Activated CD4-positive, alpha-beta T cell treated with anti-CD3 and anti-CD28 coated beads for 36 hours (primary cell): ENCODE data around the gene CSRNP3. TPM values are rescaled to one million over a fixed set of nuclear protein-coding genes. Genes with fewer than 3 reads are reported as not detected.

Experiments used
- ATAC-seq: fragments of 200-7000 bp; cut with Tn5 transposase; one replicate; pipeline ENCODE4 v1.10.0; 2021; ENCODE audit warnings: mild to moderate bottlenecking, moderate library complexity
- CTCF ChIA-PET: fragments of 350-600 bp; sonication (Branson Sonifier 250); formaldehyde crosslinking; loops from one replicate; lab custom pipeline; 2021; ENCODE audit warnings: antibody characterized with exemption; lab: Charles Lee
- POLR2A ChIA-PET: fragments of 350-600 bp; sonication (Branson Sonifier 250); formaldehyde crosslinking; loops from one replicate; lab custom pipeline; 2021; ENCODE audit warnings: antibody characterized with exemption, inconsistent platforms; lab: Charles Lee
- DNase-seq: peaks from one replicate; pipeline ENCODE4 v3.0.0-alpha.2; 2020
- H3K27ac Mint-ChIP-seq: one replicate; pipeline ENCODE4 v1.8.0; 2021; ENCODE audit warnings: mixed read lengths
- H3K27me3 Mint-ChIP-seq: one replicate; pipeline ENCODE4 v1.8.0; 2021; ENCODE audit warnings: mixed read lengths
- H3K36me3 Mint-ChIP-seq: one replicate; pipeline ENCODE4 v1.8.0; 2021; ENCODE audit warnings: low read depth, mixed read lengths
- H3K4me1 Mint-ChIP-seq: one replicate; pipeline ENCODE4 v1.8.0; 2021; ENCODE audit warnings: mixed read lengths
- H3K4me3 Mint-ChIP-seq: one replicate; pipeline ENCODE4 v1.8.0; 2021; ENCODE audit warnings: mild to moderate bottlenecking, moderate library complexity, mixed read lengths
- H3K9me3 Mint-ChIP-seq: one replicate; pipeline ENCODE4 v1.8.0; 2021; ENCODE audit warnings: low read depth, mixed read lengths
- intact Hi-C, 2 experiments: fragments of 100-400 bp; cut with DNase I in 1 of 2; cut with micrococcal nuclease in 1 of 2; formaldehyde crosslinking; loops; one replicate each; pipeline versions ENCODE4 v1.14.2 to v1.15.1; 2022 to 2024; cut with DNase I, micrococcal nuclease
- total RNA-seq, 2 experiments: library from RNA; stranded (reverse); gene quantifications; one replicate each; pipeline ENCODE4 v1.2.3, GENCODE V29; 2021

CSRNP3 gene, protein sequence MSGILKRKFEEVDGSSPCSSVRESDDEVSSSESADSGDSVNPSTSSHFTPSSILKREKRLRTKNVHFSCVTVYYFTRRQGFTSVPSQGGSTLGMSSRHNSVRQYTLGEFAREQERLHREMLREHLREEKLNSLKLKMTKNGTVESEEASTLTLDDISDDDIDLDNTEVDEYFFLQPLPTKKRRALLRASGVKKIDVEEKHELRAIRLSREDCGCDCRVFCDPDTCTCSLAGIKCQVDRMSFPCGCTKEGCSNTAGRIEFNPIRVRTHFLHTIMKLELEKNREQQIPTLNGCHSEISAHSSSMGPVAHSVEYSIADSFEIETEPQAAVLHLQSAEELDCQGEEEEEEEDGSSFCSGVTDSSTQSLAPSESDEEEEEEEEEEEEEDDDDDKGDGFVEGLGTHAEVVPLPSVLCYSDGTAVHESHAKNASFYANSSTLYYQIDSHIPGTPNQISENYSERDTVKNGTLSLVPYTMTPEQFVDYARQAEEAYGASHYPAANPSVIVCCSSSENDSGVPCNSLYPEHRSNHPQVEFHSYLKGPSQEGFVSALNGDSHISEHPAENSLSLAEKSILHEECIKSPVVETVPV
- total RNA-seq: not detected

GRCh38 chr2:165469417-165469816 lies at the start of gene CSRNP3:
Gene CSRNP3 (plus strand): TSS chr2:165469698. CDS start chr2:165595066, 125,368 bp downstream.
- no peak within 1 kb of the TSS for H3K4me3 Mint-ChIP-seq
- no peaks in the 10 kb centered on the region for H3K27me3 Mint-ChIP-seq
- H3K36me3 Mint-ChIP-seq: no peaks in the 10 kb centered on the region
- no peak for ATAC-seq
- ChIA-PET CTCF (no interaction called here), POLR2A (interaction anchor here (0.7 kb wide), 1 partner anchor 12 kb away, joined by 4 read pairs; no protein-coding TSS in a partner anchor)
- intact Hi-C loops: no loop called here
- DNase-seq: no peak
- H3K4me1 Mint-ChIP-seq: no peaks in the 10 kb centered on the region
- no peaks in the 10 kb centered on the region for H3K9me3 Mint-ChIP-seq
- H3K27ac Mint-ChIP-seq: no peak within 1 kb of the TSS

GRCh38 chr2:165420231-165420630 lies 49.3 kb upstream of the CSRNP3 start:
- POLR2A ChIA-PET: no interaction called here
- CTCF ChIA-PET: no interaction called here
- intact Hi-C loops: no loop called here

GRCh38 chr2:165423081-165423480 lies 46.4 kb upstream of the CSRNP3 start:
- no peak overlapping the region for H3K4me3 Mint-ChIP-seq
- H3K36me3 Mint-ChIP-seq: no peaks in the 10 kb centered on the region
- no peak overlapping the region for H3K27ac Mint-ChIP-seq
- H3K9me3 Mint-ChIP-seq: no peaks in the 10 kb centered on the region
- intact Hi-C loops: no loop called here
- ATAC-seq: no peak
- no peak for DNase-seq
- no peaks in the 10 kb centered on the region for H3K4me1 Mint-ChIP-seq
- POLR2A ChIA-PET: no interaction called here
- CTCF ChIA-PET: no interaction called here
- peaks cover 6% of the 10 kb centered on the region for H3K27me3 Mint-ChIP-seq

More at GRCh38 chr2:165420231-165420630, 49.3 kb upstream of the CSRNP3 start:
- Mint-ChIP-seq H3K9me3 (peaks cover 10% of the 10 kb centered on the region), H3K27ac (no peak overlapping the region), H3K4me3 (no peak overlapping the region), H3K4me1 (no peaks in the 10 kb centered on the region), H3K36me3 (no peaks in the 10 kb centered on the region), H3K27me3 (peaks cover 6% of the 10 kb centered on the region)
- DNase-seq (no peak), ATAC-seq (no peak)

DNA sequence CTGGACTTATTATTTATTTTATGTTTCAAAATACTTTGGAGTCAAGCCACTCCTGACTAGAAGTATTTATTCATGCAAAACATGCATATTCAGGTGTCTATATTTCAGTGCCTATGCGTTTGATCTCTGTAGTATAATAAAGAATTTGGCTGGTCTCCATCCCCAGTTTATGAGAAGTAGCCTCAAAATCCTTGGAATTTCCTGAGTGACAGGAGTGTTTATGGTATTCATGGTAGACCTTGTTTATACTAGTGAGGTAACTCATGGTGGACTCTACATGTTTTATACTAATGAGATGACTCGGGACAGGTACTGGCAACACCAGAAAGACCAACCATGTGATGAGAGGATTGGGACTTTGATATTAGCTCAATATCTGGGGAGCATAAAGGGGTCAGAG lies 43.9 kb upstream of the CSRNP3 start:
- ChIA-PET CTCF (interaction anchor here (0.7 kb wide), 1 partner anchor 22 kb away, joined by 4 read pairs; no protein-coding TSS in a partner anchor), POLR2A (no interaction called here)
- DNase-seq (no peak), ATAC-seq (no peak)
- intact Hi-C loops: no loop called here
- Mint-ChIP-seq H3K4me1 (no peaks in the 10 kb centered on the region), H3K27ac (no peak overlapping the region), H3K36me3 (no peaks in the 10 kb centered on the region), H3K9me3 (no peaks in the 10 kb centered on the region), H3K4me3 (no peak overlapping the region), H3K27me3 (no peaks in the 10 kb centered on the region)

DNA sequence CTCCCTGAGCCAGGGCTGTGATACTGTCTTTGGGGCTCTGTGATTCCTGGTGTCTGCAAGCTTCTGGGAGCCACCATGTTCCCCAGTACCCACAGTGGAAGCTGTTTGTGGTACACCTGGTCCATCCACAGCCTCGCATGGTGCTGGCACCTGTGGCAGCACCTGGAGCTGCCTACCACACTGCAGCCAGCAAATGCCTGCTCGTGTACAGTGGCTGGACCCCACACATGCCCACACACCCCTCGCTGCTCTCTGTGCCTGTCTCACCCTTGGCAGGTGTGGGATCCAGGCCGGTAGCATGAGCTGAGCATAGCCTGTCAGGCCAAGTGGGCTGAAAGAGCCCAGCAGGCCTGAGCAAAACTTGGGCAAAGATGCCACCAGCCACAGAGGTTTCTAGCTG lies 41.8 kb upstream of the CSRNP3 start:
- intact Hi-C loops: no loop called here
- no peak overlapping the region for H3K4me3 Mint-ChIP-seq
- H3K9me3 Mint-ChIP-seq: no peaks in the 10 kb centered on the region
- ATAC-seq (no peak), DNase-seq (no peak)
- no peaks in the 10 kb centered on the region for H3K27me3 Mint-ChIP-seq
- H3K4me1 Mint-ChIP-seq: no peaks in the 10 kb centered on the region
- ChIA-PET CTCF (interaction anchor here (0.6 kb wide), 2 partner anchors 19 to 128 kb away, joined by 3 read pairs; no protein-coding TSS in a partner anchor), POLR2A (no interaction called here)
- H3K36me3 Mint-ChIP-seq: no peaks in the 10 kb centered on the region
- H3K27ac Mint-ChIP-seq: no peak overlapping the region

- no peaks in the 10 kb centered on the region for H3K27me3 Mint-ChIP-seq
- ChIA-PET CTCF (no interaction called here), POLR2A (no interaction called here)
- ATAC-seq (no peak), DNase-seq (no peak)
- H3K9me3 Mint-ChIP-seq: no peaks in the 10 kb centered on the region
- no peak overlapping the region for H3K4me3 Mint-ChIP-seq
- intact Hi-C loops: no loop called here
- H3K4me1 Mint-ChIP-seq: no peaks in the 10 kb centered on the region
- no peak overlapping the region for H3K27ac Mint-ChIP-seq
- no peaks in the 10 kb centered on the region for H3K36me3 Mint-ChIP-seq
Observed at GRCh38 chr2:165428926-165429325, 40.6 kb upstream of the CSRNP3 start.

DNA sequence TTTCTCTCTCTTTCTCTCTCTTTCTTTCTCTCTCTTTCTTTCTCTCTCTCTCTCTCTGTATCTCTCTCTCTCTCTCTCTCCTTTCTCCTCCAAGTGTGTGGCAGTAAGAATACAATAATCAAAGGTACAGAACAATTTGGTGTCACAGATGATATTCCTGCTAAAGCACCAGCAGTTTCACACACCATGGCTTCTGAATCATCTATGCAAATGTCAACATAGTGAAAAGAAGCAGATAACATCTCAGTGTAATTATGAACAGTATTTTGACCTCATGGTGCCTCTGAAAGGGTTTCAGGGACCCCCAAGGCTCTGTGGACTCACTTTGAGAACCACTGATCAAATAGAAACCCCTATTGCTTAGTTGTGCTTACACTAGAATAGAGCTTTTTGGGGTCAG lies 38.5 kb upstream of the CSRNP3 start:
- Mint-ChIP-seq H3K9me3 (no peaks in the 10 kb centered on the region), H3K4me1 (no peaks in the 10 kb centered on the region), H3K27ac (no peak overlapping the region), H3K4me3 (no peak overlapping the region), H3K27me3 (no peaks in the 10 kb centered on the region), H3K36me3 (no peaks in the 10 kb centered on the region)
- POLR2A ChIA-PET: no interaction called here
- no peak for ATAC-seq
- no peak for DNase-seq
- intact Hi-C loops: no loop called here
- CTCF ChIA-PET: no interaction called here

DNA sequence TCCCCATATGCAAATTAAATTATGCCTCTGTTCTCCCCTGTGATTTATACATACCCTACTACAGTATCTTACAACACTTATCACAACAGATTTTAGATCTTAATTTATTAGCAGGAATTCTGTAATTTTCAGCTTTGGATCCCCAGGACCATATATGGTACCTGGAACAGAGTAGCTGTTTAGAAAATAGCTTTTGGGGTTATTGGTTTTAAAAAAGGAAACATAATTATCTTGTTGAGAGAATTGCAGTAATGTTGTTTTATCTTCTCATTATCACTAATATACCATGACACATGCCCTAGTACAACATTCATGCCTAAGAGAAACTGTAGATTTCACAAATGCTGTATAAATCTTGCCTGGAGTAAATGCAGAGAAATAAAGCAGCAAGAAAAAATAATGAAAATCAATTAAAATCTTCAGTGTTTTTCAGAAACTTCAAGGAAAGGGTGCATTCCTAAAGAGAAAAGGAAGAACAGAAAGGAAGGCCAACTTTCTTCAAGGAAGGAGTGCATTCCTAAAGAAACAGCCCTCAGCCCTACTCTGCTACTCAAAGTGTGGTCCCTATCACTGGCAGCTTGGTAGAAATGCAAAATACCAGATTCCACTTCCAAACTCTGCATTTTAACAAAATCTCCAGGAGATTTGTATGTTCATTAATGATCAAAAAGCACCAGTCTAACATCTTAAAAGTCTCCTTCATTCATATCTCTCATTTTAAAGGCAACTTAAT lies 37.1 kb upstream of the CSRNP3 start:
- Mint-ChIP-seq H3K27me3 (no peaks in the 10 kb centered on the region), H3K4me1 (peaks cover 1% of the 10 kb centered on the region), H3K4me3 (no peak overlapping the region), H3K27ac (no peak overlapping the region), H3K9me3 (no peaks in the 10 kb centered on the region), H3K36me3 (no peaks in the 10 kb centered on the region)
- ATAC-seq (no peak), DNase-seq (no peak)
- ChIA-PET CTCF (no interaction called here), POLR2A (no interaction called here)
- intact Hi-C loops: no loop called here

GRCh38 chr2:165434865-165435496 lies 34.5 kb upstream of the CSRNP3 start:
- intact Hi-C loops: no loop called here
- ATAC-seq (no peak), DNase-seq (no peak)
- no peaks in the 10 kb centered on the region for H3K36me3 Mint-ChIP-seq
- no peaks in the 10 kb centered on the region for H3K27me3 Mint-ChIP-seq
- no peaks in the 10 kb centered on the region for H3K9me3 Mint-ChIP-seq
- H3K27ac Mint-ChIP-seq: no peak overlapping the region
- H3K4me1 Mint-ChIP-seq: peaks cover 6% of the 10 kb centered on the region
- POLR2A ChIA-PET: no interaction called here
- no peak overlapping the region for H3K4me3 Mint-ChIP-seq
- CTCF ChIA-PET: no interaction called here

- H3K4me1 Mint-ChIP-seq: peaks cover 12% of the 10 kb centered on the region
- no peak for ATAC-seq
- POLR2A ChIA-PET: no interaction called here
- H3K27me3 Mint-ChIP-seq: no peaks in the 10 kb centered on the region
- no peaks in the 10 kb centered on the region for H3K9me3 Mint-ChIP-seq
- intact Hi-C loops: no loop called here
- H3K36me3 Mint-ChIP-seq: no peaks in the 10 kb centered on the region
- no peak overlapping the region for H3K27ac Mint-ChIP-seq
- no peak for DNase-seq
- CTCF ChIA-PET: interaction anchor here (1.4 kb wide), 1 partner anchor 29 kb away, joined by 6 read pairs; no protein-coding TSS in a partner anchor
- H3K4me3 Mint-ChIP-seq: no peak overlapping the region
Observed at GRCh38 chr2:165435611-165436010, 33.9 kb upstream of the CSRNP3 start.

DNA sequence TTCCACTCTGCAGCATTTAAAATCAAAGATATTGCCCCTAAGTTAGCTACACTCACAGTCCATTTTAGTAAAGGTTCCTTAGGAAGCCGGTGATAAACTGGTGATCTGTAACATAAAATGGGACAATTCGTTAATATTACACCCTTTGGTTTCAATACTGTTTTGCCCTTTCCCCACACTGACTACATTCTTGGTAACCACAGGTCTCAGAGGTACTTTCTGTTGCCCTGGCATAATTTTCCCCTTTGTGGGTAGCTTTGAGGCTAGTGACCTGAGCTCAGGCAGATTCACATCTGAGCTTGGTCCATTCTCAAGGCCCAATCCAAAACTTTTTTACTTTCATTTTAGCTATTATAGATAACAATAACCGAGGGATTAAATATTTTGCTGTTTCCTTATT lies 32.9 kb upstream of the CSRNP3 start:
- intact Hi-C loops: no loop called here
- Mint-ChIP-seq H3K27me3 (no peaks in the 10 kb centered on the region), H3K27ac (no peak overlapping the region), H3K4me3 (no peak overlapping the region), H3K4me1 (peaks cover 12% of the 10 kb centered on the region), H3K36me3 (no peaks in the 10 kb centered on the region), H3K9me3 (no peaks in the 10 kb centered on the region)
- ATAC-seq (no peak), DNase-seq (no peak)
- POLR2A ChIA-PET: no interaction called here
- CTCF ChIA-PET: interaction anchor here (0.9 to 1.4 kb wide), 2 partner anchors 30 to 36 kb away, joined by 3 to 6 read pairs; no protein-coding TSS in a partner anchor
